Left forelimb (tissue), 1 donor: ENCODE data around the gene ZDHHC9.

ENCODE experiments used
- DNase-seq: peaks from one replicate; pipeline ENCODE4 v3.0.0-alpha.2; 2018; ENCODE audit warnings: low spot score

Gene ZDHHC9

GRCh38 chrX:129823115-129823514 lies 20.6 kb downstream of the ZDHHC9 start:
- DNase-seq = no peak

GRCh38 chrX:129818123-129818522 lies 25.6 kb downstream of the ZDHHC9 start:
- no peak for DNase-seq

- DNase-seq = no peak
These were observed 29.9 kb downstream of the ZDHHC9 start for GRCh38 chrX:129813662-129814368.

GRCh38 chrX:129808829-129809796 lies 34.6 kb downstream of the ZDHHC9 start:
- DNase-seq = no peak

- no peak for DNase-seq
These were observed 35.4 kb downstream of the ZDHHC9 start for GRCh38 chrX:129808158-129808828.

GRCh38 chrX:129804806-129805205 lies 38.9 kb downstream of the ZDHHC9 start:
- DNase-seq = no peak

GRCh38 chrX:129802863-129803262 lies 40.8 kb downstream of the ZDHHC9 start:
- DNase-seq = no peak

- DNase-seq = no peak
These were observed 43.5 kb downstream of the ZDHHC9 start for GRCh38 chrX:129800186-129800585.

- no peak for DNase-seq
These were observed 44.8 kb downstream of the ZDHHC9 start for GRCh38 chrX:129798888-129799287.

GRCh38 chrX:129798456-129798855 lies 45.2 kb downstream of the ZDHHC9 start:
- DNase-seq = no peak

- no peak for DNase-seq
These were observed 46.3 kb downstream of the ZDHHC9 start for GRCh38 chrX:129797251-129797906.

GRCh38 chrX:129795584-129795983 lies 48.1 kb downstream of the ZDHHC9 start:
- no peak for DNase-seq

GRCh38 chrX:129793604-129794191 lies 50.0 kb downstream of the ZDHHC9 start:
- no peak for DNase-seq

GRCh38 chrX:129792586-129793291 lies 50.9 kb downstream of the ZDHHC9 start:
- DNase-seq = no peak

GRCh38 chrX:129791961-129792570 lies 51.6 kb downstream of the ZDHHC9 start:
- DNase-seq = no peak

GRCh38 chrX:129791336-129791735 lies 52.4 kb downstream of the ZDHHC9 start:
- DNase-seq = no peak

GRCh38 chrX:129790808-129791207 lies 52.9 kb downstream of the ZDHHC9 start:
- DNase-seq = no peak

GRCh38 chrX:129790146-129790545 lies 53.5 kb downstream of the ZDHHC9 start:
- DNase-seq = no peak

- no peak for DNase-seq
These were observed 55.2 kb downstream of the ZDHHC9 start for GRCh38 chrX:129788527-129788926.

GRCh38 chrX:129787336-129788055 lies 56.2 kb downstream of the ZDHHC9 start:
- no peak for DNase-seq
